RPMI7951 (cell line): ENCODE measurements around the gene BCOR. TPM values are rescaled to one million over a fixed set of nuclear protein-coding genes. Genes with fewer than 3 reads are reported as not detected.

Experiments used
- DNase-seq: peaks from one replicate; pipeline ENCODE4 v3.0.0-alpha.2; 2012; ENCODE audit warnings: low read depth
- total RNA-seq: library from RNA; depleted of rRNA; stranded (reverse); fragments of >200 nt; shearing (Covaris generic); gene quantifications from 2 replicates; pipeline ENCODE4 v1.2.3, GENCODE V29; 2014

Gene BCOR
- total RNA-seq, 1 experiment from 2014 or later, result 42.9 TPM

GRCh38 chrX:40085714-40086113, 12.0 kb downstream of the BCOR start:
- no peak for DNase-seq

GRCh38 chrX:40085102-40085551, 12.6 kb downstream of the BCOR start:
- no peak for DNase-seq

- DNase-seq, result no peak
Measured at GRCh38 chrX:40084471-40085101, 13.2 kb downstream of the BCOR start.

GRCh38 chrX:40083979-40084359, 13.8 kb downstream of the BCOR start:
- no peak for DNase-seq

- no peak for DNase-seq
Measured at GRCh38 chrX:40083120-40083978, 14.4 kb downstream of the BCOR start.

GRCh38 chrX:40082447-40083119, 15.2 kb downstream of the BCOR start:
- no peak for DNase-seq

- no peak for DNase-seq
Measured at GRCh38 chrX:40081679-40082068, 16.1 kb downstream of the BCOR start.

GRCh38 chrX:40080894-40081678, 16.7 kb downstream of the BCOR start:
- no peak for DNase-seq

GRCh38 chrX:40079572-40079971, 18.2 kb downstream of the BCOR start:
- no peak for DNase-seq

GRCh38 chrX:40078489-40079227, 19.1 kb downstream of the BCOR start:
- DNase-seq, result no peak

GRCh38 chrX:40077906-40078305, 19.9 kb downstream of the BCOR start:
- no peak for DNase-seq

GRCh38 chrX:40076750-40077575, 20.8 kb downstream of the BCOR start:
- no peak for DNase-seq

GRCh38 chrX:40074959-40075332, 22.8 kb downstream of the BCOR start:
- DNase-seq, result no peak

GRCh38 chrX:40074080-40074958, 23.4 kb downstream of the BCOR start:
- DNase-seq, result no peak

- no peak for DNase-seq
Measured at GRCh38 chrX:40073439-40074054, 24.2 kb downstream of the BCOR start.

GRCh38 chrX:40072246-40072645, 25.5 kb downstream of the BCOR start:
- DNase-seq, result no peak

GRCh38 chrX:40068048-40068447, 29.7 kb downstream of the BCOR start:
- peak; percentile 62 for DNase-seq

GRCh38 chrX:40066700-40067099, 31.1 kb downstream of the BCOR start:
- no peak for DNase-seq
